GM23338 (cell line): ENCODE data around the gene KDM7A. TPM values are rescaled to one million over a fixed set of nuclear protein-coding genes. Genes with fewer than 3 reads are reported as not detected.

Source experiments
- ATAC-seq: fragments of 200-7000 bp; cut with Tn5 transposase; 3 replicates; pipeline ENCODE4 v1.9.1; 2020
- DNase-seq: peaks from one replicate; pipeline ENCODE4 v3.0.0-alpha.2; 2015; ENCODE audit warnings: low spot score
- H2AFZ ChIP-seq: fragments of 200-600 bp; sonication (generic); 2 replicates; pipeline ENCODE4 v1.8.0; 2016; ENCODE audit warnings: antibody characterized with exemption, mild to moderate bottlenecking, moderate library complexity
- H3F3A ChIP-seq: fragments of 200-600 bp; sonication (generic); replicated peaks from 2 replicates; pipeline ENCODE4 v1.8.0; 2017; ENCODE audit warnings: antibody characterized with exemption, mixed run types, low read depth
- H3K27ac ChIP-seq: fragments of 200-600 bp; sonication (generic); 2 replicates; pipeline ENCODE4 v1.6.1; 2016; ENCODE audit warnings: low read depth
- H3K27me3 ChIP-seq: fragments of 200-600 bp; sonication (generic); 2 replicates; pipeline ENCODE4 v1.8.0; 2016; ENCODE audit warnings: mild to moderate bottlenecking, mixed run types, moderate library complexity; ENCODE audit not compliant: insufficient read depth
- H3K36me3 ChIP-seq: fragments of 200-600 bp; sonication (generic); 2 replicates; pipeline ENCODE4 v1.8.0; 2016; ENCODE audit warnings: mild to moderate bottlenecking; ENCODE audit not compliant: insufficient read depth
- H3K4me1 ChIP-seq: fragments of 200-600 bp; sonication (generic); 2 replicates; pipeline ENCODE4 v1.8.0; 2016; ENCODE audit warnings: mild to moderate bottlenecking, moderate library complexity; ENCODE audit not compliant: insufficient read depth
- H3K4me2 ChIP-seq: fragments of 200-600 bp; sonication (generic); 2 replicates; pipeline ENCODE4 v1.7.1; 2017; ENCODE audit warnings: mixed run types
- H3K4me3 ChIP-seq: fragments of 200-600 bp; sonication (generic); 2 replicates; pipeline ENCODE4 v1.6.1; 2016; ENCODE audit warnings: mixed run types
- H3K79me2 ChIP-seq: fragments of 200-600 bp; sonication (generic); replicated peaks from 2 replicates; pipeline ENCODE4 v1.8.0; 2017; ENCODE audit warnings: mild to moderate bottlenecking; ENCODE audit not compliant: insufficient read depth
- H3K9me2 ChIP-seq: fragments of 200-600 bp; sonication (generic); 2 replicates; pipeline ENCODE4 v1.8.0; 2017; ENCODE audit not compliant: insufficient read depth
- H4K20me1 ChIP-seq: fragments of 200-600 bp; sonication (generic); replicated peaks from 2 replicates; pipeline ENCODE4 v1.8.0; 2017; ENCODE audit warnings: mild to moderate bottlenecking; ENCODE audit not compliant: insufficient read depth
- H3K27ac Mint-ChIP-seq: 2 replicates; pipeline ENCODE4 v1.8.0; 2020; ENCODE audit warnings: inconsistent platforms, mild to moderate bottlenecking, moderate library complexity, mixed read lengths
- H3K27me3 Mint-ChIP-seq: 3 replicates; pipeline ENCODE4 v1.8.0; 2022; ENCODE audit warnings: low read depth, mild to moderate bottlenecking, moderate library complexity, mixed read lengths, inconsistent platforms; ENCODE audit not compliant: insufficient read depth, poor library complexity
- H3K36me3 Mint-ChIP-seq: 3 replicates; pipeline ENCODE4 v1.8.0; 2021; ENCODE audit warnings: low read depth, mild to moderate bottlenecking, inconsistent platforms, moderate library complexity, mixed read lengths
- H3K4me1 Mint-ChIP-seq: 3 replicates; pipeline ENCODE4 v1.8.0; 2020; ENCODE audit warnings: mild to moderate bottlenecking, inconsistent platforms, mixed read lengths
- H3K4me3 Mint-ChIP-seq: 3 replicates; pipeline ENCODE4 v1.8.0; 2021; ENCODE audit warnings: moderate library complexity, mild to moderate bottlenecking, inconsistent platforms, mixed read lengths
- H3K9me3 Mint-ChIP-seq: 3 replicates; pipeline ENCODE4 v1.8.0; 2020; ENCODE audit warnings: moderate library complexity, mild to moderate bottlenecking, inconsistent platforms, mixed read lengths
- CREB1 ChIP-seq: fragments of 250-450 bp; sonication (Bioruptor Pico); IDR thresholded peaks from 2 replicates; pipeline ENCODE4 v1.5.0; 2020; ENCODE audit warnings: low read depth, mild to moderate bottlenecking, moderate library complexity
- EZH2 ChIP-seq: fragments of 200-600 bp; sonication (generic); IDR thresholded peaks from one replicate; pipeline ENCODE4 v1.8.0; 2017; ENCODE audit warnings: antibody characterized with exemption, mild to moderate bottlenecking, low read depth; ENCODE audit not compliant: unreplicated experiment
- NANOG ChIP-seq: IDR thresholded peaks from 2 replicates; pipeline ENCODE4 v1.6.1; 2016; ENCODE audit warnings: antibody characterized with exemption, borderline replicate concordance
- ZNF114 ChIP-seq: fragments of 250-450 bp; sonication (Bioruptor Pico); IDR thresholded peaks from 2 replicates; pipeline ENCODE4 v1.5.0; 2020; ENCODE audit warnings: mild to moderate bottlenecking, moderate library complexity
- ZNF331 ChIP-seq: fragments of 250-450 bp; sonication (Bioruptor Pico); IDR thresholded peaks from 2 replicates; pipeline ENCODE4 v1.5.0; 2020; ENCODE audit warnings: low read depth, mild to moderate bottlenecking, moderate library complexity
- ZNF462 ChIP-seq: fragments of 250-450 bp; sonication (Bioruptor Pico); IDR thresholded peaks from 2 replicates; pipeline ENCODE4 v1.5.0; 2020; ENCODE audit warnings: mild to moderate bottlenecking, moderate library complexity
- polyA plus RNA-seq: library from polyadenylated mRNA; unstranded; fragments of >200 nt; fragmentation: Nextera tagmentation; extraction: Ambion mirVana; gene quantifications from 2 replicates; pipeline ENCODE4 v1.2.1, GENCODE V29; 2016
- total RNA-seq: library from RNA; depleted of rRNA; stranded (reverse); fragments of >200 nt; shearing (Covaris generic); gene quantifications from 2 replicates; pipeline ENCODE4 v1.2.3, GENCODE V29; 2014

KDM7A gene
- total and polyA plus RNA-seq, 2 experiments from 2014 or later = 2.3 to 10.8 TPM

GRCh38 chr7:140051820-140052219, 125.0 kb downstream of the KDM7A start (continued):
- TF ChIP-seq ZNF331 (CRISPR knock-in tag) (no peak), ZNF114 (no peak), EZH2 (no peak), ZNF462 (CRISPR knock-in tag) (no peak), CREB1 (CRISPR knock-in tag) (no peak)

- H3K27ac ChIP-seq = no peak overlapping the region
- ATAC-seq = no peak
- no peak overlapping the region for H3K4me3 ChIP-seq
- no peaks in the 10 kb centered on the region for H3K36me3 Mint-ChIP-seq
- H3K79me2 ChIP-seq = no peaks in the 10 kb centered on the region
- no peak overlapping the region for H3K4me2 ChIP-seq
- H3K27me3 Mint-ChIP-seq = peaks cover 2% of the 10 kb centered on the region
- no peaks in the 10 kb centered on the region; the same call in 1 of the 2 replicates for H3K36me3 ChIP-seq
- no peaks in the 10 kb centered on the region for H4K20me1 ChIP-seq
- H3K27me3 ChIP-seq = no peaks in the 10 kb centered on the region
- no peak overlapping the region for H3K4me3 Mint-ChIP-seq
- no peaks in the 10 kb centered on the region for H3F3A ChIP-seq
- no peak overlapping the region for H2AFZ ChIP-seq
- no peaks in the 10 kb centered on the region for H3K4me1 ChIP-seq
- H3K27ac Mint-ChIP-seq = no peak overlapping the region
- no peaks in the 10 kb centered on the region for H3K9me3 Mint-ChIP-seq
- TF ChIP-seq NANOG = no peak
- no peaks in the 10 kb centered on the region for H3K4me1 Mint-ChIP-seq
- no peaks in the 10 kb centered on the region for H3K9me2 ChIP-seq
- no peak for DNase-seq
Measured at GRCh38 chr7:140050100-140050499, 126.7 kb downstream of the KDM7A start.
